Pancreas (tissue), 10 donors: ENCODE measurements around the gene CKS1B. TPM values are rescaled to one million over a fixed set of nuclear protein-coding genes. Genes with fewer than 3 reads are reported as not detected.

Experiments used
- ATAC-seq, 4 donors: fragments of 200-7000 bp; cut with Tn5 transposase; one replicate each; pipeline versions ENCODE4 v1.8.0 to v1.9.1; 2020; ENCODE audit warnings: mild to moderate bottlenecking in 4 of 4, moderate library complexity in 4 of 4
- DNase-seq, 6 donors: peaks; one replicate each; pipeline ENCODE4 v3.0.0-alpha.2; 2020
- FAIRE-seq: peaks from 2 replicates; lab custom pipeline; 2012; peaks lifted over from hg19 to GRCh38; lab: Jason Lieb, UNC
- H3K27ac ChIP-seq, 4 donors: fragments of 200-600 bp; sonication (generic); 1 replicate in 3 of 4; 2 replicates in 1 of 4; pipeline versions ENCODE4 v1.5.0 to v1.8.0; 2020
- H3K27me3 ChIP-seq, 4 donors: fragments of 200-600 bp; one replicate each; pipeline ENCODE4 v1.8.0; 2021
- H3K36me3 ChIP-seq, 3 donors: fragments of 200-600 bp; sonication (generic) in 1 of 3; one replicate each; pipeline versions ENCODE4 v1.5.0 to v1.8.0; 2020 to 2021
- H3K4me1 ChIP-seq, 3 donors: fragments of 200-600 bp; one replicate each; pipeline ENCODE4 v1.8.0; 2021
- H3K4me3 ChIP-seq, 4 donors: fragments of 200-600 bp; sonication (generic) in 2 of 4; one replicate each; pipeline versions ENCODE4 v1.5.0 to v1.8.0; 2020 to 2021
- H3K9me3 ChIP-seq, 4 donors: fragments of 200-600 bp; one replicate each; pipeline ENCODE4 v1.8.0; 2021
- WGBS, 2 donors: extraction: QIAGEN DNeasy Blood & Tissue Kit; methylation state at CpG; one replicate each; pipeline ENCODE4 v1.1.7; 2013; 5-methylcytosine and 5-hydroxymethylcytosine counted together
- intact Hi-C, 3 donors: fragments of 100-400 bp; cut with DNase I; formaldehyde crosslinking; loops; one replicate each; pipeline versions ENCODE4 v1.11.1 to v1.14.2; 2022
- polyA plus RNA-seq, 2 donors: library from polyadenylated mRNA; stranded (reverse); fragments of 200-250 nt; gene quantifications; one replicate each; pipeline ENCODE4 v1.2.3, GENCODE V29; 2013
- total RNA-seq, 6 donors: library from RNA; stranded (reverse); fragmentation: NEBNext Ultra II Directional in 4 of 6; extraction: Animal tissue kit (Norgen Biotek cat#: 25700) in 4 of 6; gene quantifications; one replicate each; pipeline versions ENCODE4 v1.2.1 to v1.2.4, GENCODE V29; 2021 to 2023
- TF ChIP-seq, protein P1 (sequence below), 4 donors: fragments of 200-600 bp; sonication (generic) in 3 of 4; IDR thresholded peaks; one replicate each; pipeline versions ENCODE4 v1.5.0 to v1.8.0; 2021; ENCODE audit warnings: antibody characterized with exemption in 4 of 4
- donor health status: healthy with polysubstance abuse.
- donor health status: DM: no; HTN: no; CAD: no; lungs with moderate emphysema.
- donor health status: DM: no; HTN: no; CAD: no.
- donor health status: control.
- donor health status: control.
- donor health status: Bipolar disorder and iron deficiency.
- donor health status: DM: yes; HTN: yes; CAD: no.
- donor health status: DM: no; HTN: no; CAD: no.
- donor health status: DM: no; HTN: no; CAD: no.
- donor health status: DM: yes; HTN: yes; CAD: no.

Gene CKS1B
- total and polyA plus RNA-seq, 8 donors: 6.7 to 19.5 (median 10.2) TPM

DNA sequence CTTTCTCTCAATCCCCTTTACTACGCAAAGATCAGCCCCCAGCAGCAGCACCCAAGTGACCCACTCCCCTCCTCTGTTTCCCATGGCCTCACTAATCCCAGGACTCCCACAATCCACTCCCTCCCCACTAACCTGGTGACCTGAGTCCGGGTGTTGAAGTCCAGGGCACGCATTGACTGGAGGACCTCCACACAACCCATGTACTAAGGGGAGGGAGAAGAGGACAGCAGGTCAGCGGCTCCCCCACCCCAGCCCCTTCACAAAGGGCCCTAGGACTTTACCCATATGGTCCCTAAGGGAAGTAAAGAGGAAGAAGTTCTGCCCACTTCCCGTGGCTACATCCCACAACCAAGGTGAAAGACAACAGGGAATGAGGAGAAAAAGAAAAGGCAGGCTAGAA is 5.2 kb upstream of the CKS1B start:
- no peaks in the 10 kb centered on the region for H3K27me3 ChIP-seq
- intact Hi-C loops: loop anchor here in 2 of 3 donors (10.0 kb wide), 1 partner anchor 46 kb away; no protein-coding TSS in a partner anchor
- 77 to 80% methylated on average over 5 of the region's 5 CpGs for WGBS, 2 donors
- peaks cover 12 to 22% (median 20%) of the 10 kb centered on the region in 3 donors for H3K4me1 ChIP-seq
- DNase-seq (no peak), ATAC-seq (no peak), FAIRE-seq (no peak)
- no peak overlapping the region for H3K4me3 ChIP-seq
- peaks cover 0 to 37% (median 21%) of the 10 kb centered on the region in 3 donors for H3K36me3 ChIP-seq
- H3K27ac ChIP-seq: no peak overlapping the region
- TF ChIP-seq, protein P1, sequence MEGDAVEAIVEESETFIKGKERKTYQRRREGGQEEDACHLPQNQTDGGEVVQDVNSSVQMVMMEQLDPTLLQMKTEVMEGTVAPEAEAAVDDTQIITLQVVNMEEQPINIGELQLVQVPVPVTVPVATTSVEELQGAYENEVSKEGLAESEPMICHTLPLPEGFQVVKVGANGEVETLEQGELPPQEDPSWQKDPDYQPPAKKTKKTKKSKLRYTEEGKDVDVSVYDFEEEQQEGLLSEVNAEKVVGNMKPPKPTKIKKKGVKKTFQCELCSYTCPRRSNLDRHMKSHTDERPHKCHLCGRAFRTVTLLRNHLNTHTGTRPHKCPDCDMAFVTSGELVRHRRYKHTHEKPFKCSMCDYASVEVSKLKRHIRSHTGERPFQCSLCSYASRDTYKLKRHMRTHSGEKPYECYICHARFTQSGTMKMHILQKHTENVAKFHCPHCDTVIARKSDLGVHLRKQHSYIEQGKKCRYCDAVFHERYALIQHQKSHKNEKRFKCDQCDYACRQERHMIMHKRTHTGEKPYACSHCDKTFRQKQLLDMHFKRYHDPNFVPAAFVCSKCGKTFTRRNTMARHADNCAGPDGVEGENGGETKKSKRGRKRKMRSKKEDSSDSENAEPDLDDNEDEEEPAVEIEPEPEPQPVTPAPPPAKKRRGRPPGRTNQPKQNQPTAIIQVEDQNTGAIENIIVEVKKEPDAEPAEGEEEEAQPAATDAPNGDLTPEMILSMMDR (IDR thresholded peaks at IDR 0.05): no peak
- H3K9me3 ChIP-seq: no peaks in the 10 kb centered on the region

DNA sequence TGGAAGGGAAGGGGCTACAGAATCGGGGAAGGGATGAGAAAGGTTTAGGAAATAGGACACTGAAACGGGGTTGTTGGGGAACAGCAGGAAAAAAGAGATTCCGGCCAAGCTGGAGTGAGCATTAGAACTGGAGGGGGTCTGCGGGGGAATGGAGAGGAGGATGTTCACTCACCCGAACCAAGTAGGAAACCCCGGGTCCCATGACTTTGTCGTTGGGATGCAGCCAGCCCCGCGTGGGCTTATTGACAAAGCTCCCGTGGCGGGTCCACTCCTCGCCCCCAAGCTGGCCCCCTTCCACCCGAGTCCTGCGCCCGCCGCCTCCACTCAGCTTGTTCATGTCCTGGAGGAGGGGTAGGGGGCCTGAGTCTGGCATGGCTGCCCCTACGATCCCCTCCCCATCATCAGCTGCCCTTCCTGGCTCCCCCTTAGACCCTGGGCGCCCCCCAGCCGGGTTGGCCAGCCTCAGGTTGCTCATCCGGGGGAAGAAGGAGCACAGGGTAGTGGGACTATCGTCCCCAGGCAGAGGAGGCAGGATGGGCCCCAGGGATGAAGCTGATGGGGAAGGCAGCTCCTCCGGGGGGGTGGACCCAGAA is 4.5 kb upstream of the CKS1B start:
- no peak for ATAC-seq
- H3K27me3 ChIP-seq: no peaks in the 10 kb centered on the region
- H3K36me3 ChIP-seq: peaks cover 0 to 33% (median 21%) of the 10 kb centered on the region in 3 donors
- H3K4me3 ChIP-seq: peak overlapping the region in 2 of 4 donors; percentile 17 to 73
- peaks cover 12 to 22% (median 20%) of the 10 kb centered on the region in 3 donors for H3K4me1 ChIP-seq
- WGBS, 2 donors: 51 to 54% methylated on average over 19 to 22 of the region's 22 CpGs
- H3K27ac ChIP-seq: peak overlapping the region in 3 of 4 donors; percentile 90 to 97 (median 94)
- peak in 1 of 6 donors; percentile 63 for DNase-seq
- H3K9me3 ChIP-seq: no peaks in the 10 kb centered on the region
- TF ChIP-seq, protein P1 (IDR thresholded peaks at IDR 0.05): no peak
- intact Hi-C loops: loop anchor here in 2 of 3 donors (10.0 kb wide), 1 partner anchor 45 kb away; no protein-coding TSS in a partner anchor
- FAIRE-seq: no peak

DNA sequence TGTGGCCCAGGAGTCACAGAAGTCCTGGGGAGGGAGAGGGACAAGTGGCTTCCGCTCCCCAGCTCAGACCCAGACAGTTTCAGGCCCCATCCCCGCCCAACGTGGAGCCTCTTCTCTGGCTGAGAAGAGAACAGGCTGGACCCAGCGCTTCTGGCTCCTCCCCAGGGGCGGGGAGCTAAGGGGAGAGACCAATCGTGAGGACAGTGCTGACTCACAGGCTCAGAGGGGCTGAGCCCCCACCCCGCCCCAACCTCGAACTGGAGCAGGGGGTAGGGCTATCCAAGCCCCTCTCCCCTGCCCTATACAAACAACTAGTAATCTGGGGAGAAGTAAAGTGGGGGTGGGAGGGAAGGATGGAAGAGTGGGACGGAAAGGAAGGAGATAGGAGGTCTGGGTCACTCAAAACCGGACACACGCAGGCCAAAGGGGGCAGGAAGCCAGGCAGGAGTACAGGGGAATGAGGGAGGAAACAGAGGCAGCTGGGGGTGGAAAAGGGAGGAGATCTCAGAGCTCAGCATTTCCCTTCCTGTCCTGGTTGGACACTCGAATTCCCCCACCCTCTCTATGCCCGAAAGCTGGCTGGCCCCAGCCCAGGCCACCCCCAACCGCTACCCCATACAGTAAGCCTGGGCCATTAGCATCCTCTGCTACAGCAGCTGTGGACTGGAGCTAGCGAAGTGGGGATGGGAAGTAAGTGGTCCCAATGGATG is 3.7 kb upstream of the CKS1B start, which contains the start of gene SHC1:
Gene SHC1, minus strand, starts transcription at position 117 of the 710 bp plus-strand sequence. CDS start 221 bp downstream, outside the sequence.
- TF ChIP-seq, protein P1 (IDR thresholded peaks at IDR 0.05): no peak
- peak in 1 of 4 donors; percentile 10 for ATAC-seq

DNA sequence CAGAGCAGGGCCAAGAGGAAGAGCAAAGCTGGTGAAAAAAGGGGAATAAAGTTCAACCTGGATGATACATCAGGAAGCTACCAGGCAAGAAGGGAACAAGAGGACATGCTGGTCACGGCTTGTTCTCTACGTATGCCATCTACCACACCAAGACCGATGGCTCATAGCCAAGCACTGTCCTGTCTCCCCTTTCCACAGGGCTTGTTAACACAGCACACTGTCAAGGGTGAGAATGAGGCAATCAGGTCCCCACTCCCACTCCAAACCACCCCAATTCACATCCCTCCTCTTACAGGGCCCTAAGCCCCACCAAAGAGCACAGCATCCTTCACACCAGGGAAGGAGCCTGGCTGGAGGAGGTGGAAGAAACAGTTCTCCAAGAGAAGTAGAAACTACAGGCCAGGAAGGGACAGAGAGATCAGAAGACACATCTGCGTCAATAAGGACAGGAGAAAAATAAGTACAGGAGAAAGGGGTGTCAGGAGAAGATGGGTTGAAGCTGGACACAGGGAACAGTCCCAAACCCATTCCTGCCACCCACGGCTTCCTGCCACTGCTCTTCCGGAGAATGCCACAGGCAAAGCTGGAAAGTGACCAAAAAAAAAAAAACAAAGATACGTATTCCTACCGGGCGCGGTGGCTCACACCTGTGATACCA is 3.0 kb upstream of the CKS1B start:
- Histone ChIP-seq H3K27me3 (no peaks in the 10 kb centered on the region), H3K9me3 (no peaks in the 10 kb centered on the region), H3K36me3 (peaks cover 0 to 20% (median 7%) of the 10 kb centered on the region in 3 donors), H3K4me1 (peaks cover 12 to 26% (median 22%) of the 10 kb centered on the region in 3 donors), H3K27ac (peak overlapping the region in 3 of 4 donors; percentile 90 to 97 (median 94)), H3K4me3 (peak overlapping the region in 1 of 4 donors; percentile 73)
- TF ChIP-seq, protein P1 (IDR thresholded peaks at IDR 0.05): no peak
- no peak for FAIRE-seq
- ATAC-seq: no peak
- WGBS, 2 donors: 23 to 26% methylated on average over 10 of the region's 10 CpGs
- DNase-seq: no peak
- intact Hi-C loops: no loop called here

More for the DNA sequence above, 3.7 kb upstream of the CKS1B start, which contains the start of gene SHC1:
- peaks cover 0 to 27% (median 14%) of the 10 kb centered on the region in 3 donors for H3K36me3 ChIP-seq
- peak; percentile 70 to 89 (median 78) for DNase-seq
- H3K4me1 ChIP-seq: peaks cover 12 to 22% (median 20%) of the 10 kb centered on the region in 3 donors
- no peaks in the 10 kb centered on the region for H3K27me3 ChIP-seq
- WGBS, 2 donors: 47 to 48% methylated on average over 15 of the region's 15 CpGs
- intact Hi-C loops: no loop called here
- no peaks in the 10 kb centered on the region for H3K9me3 ChIP-seq
- H3K27ac ChIP-seq: peak within 1 kb of the TSS; percentile 33 to 97 (median 92)
- H3K4me3 ChIP-seq: peak within 1 kb of the TSS in 2 of 4 donors; percentile 17 to 73
- no peak for FAIRE-seq
